PC-3 (cell line): Measurements from ENCODE around the gene KRT79. TPM values are rescaled to one million over a fixed set of nuclear protein-coding genes. Genes with fewer than 3 reads are reported as not detected.

Experiments
- ATAC-seq: fragments of 200-7000 bp; cut with Tn5 transposase; 2 replicates; pipeline ENCODE4 v1.9.1; 2020; ENCODE audit warnings: mild to moderate bottlenecking, moderate library complexity
- BruUV-seq: library from RNA; stranded (reverse); fragments of 400-500 nt; replicated peaks from 2 replicates; lab custom pipeline; 2021; lab: Mats Ljungman, UMichigan
- CTCF ChIA-PET: fragments of 300-600 bp; sonication (Branson Sonifier 250); formaldehyde crosslinking; loops from one replicate; lab custom pipeline; 2022; ENCODE audit warnings: antibody characterized with exemption; lab: Charles Lee
- POLR2A ChIA-PET: fragments of 300-600 bp; sonication (Branson Sonifier 250); formaldehyde crosslinking; loops from one replicate; lab custom pipeline; 2022; ENCODE audit warnings: antibody characterized with exemption; ENCODE audit not compliant: unreplicated experiment; lab: Charles Lee
- DNase-seq: peaks from one replicate; pipeline ENCODE4 v3.0.0-alpha.2; 2015
- H2AFZ ChIP-seq: fragments of 300-600 bp; sonication (generic); 2 replicates; pipeline ENCODE4 v1.6.0; 2016; ENCODE audit warnings: antibody characterized with exemption, low read length
- H3F3A ChIP-seq: fragments of 300-600 bp; sonication (generic); one replicate; pipeline ENCODE4 v1.6.0; 2017; ENCODE audit warnings: antibody characterized with exemption, low read length, control low read depth, mild to moderate bottlenecking; ENCODE audit not compliant: unreplicated experiment
- H3K27ac ChIP-seq: fragments of 300-600 bp; sonication (generic); 2 replicates; pipeline ENCODE4 v1.5.1; 2016; ENCODE audit warnings: mild to moderate bottlenecking, low read length
- H3K27me3 ChIP-seq: fragments of 300-600 bp; sonication (generic); 2 replicates; pipeline ENCODE4 v1.6.1; 2016; ENCODE audit warnings: low read length, mixed read lengths
- H3K36me3 ChIP-seq: fragments of 300-600 bp; sonication (generic); 2 replicates; pipeline ENCODE4 v1.6.1; 2016; ENCODE audit warnings: low read depth, mixed run types, low read length, mixed read lengths
- H3K4me1 ChIP-seq: fragments of 300-600 bp; sonication (generic); 2 replicates; pipeline ENCODE4 v1.5.1; 2016; ENCODE audit warnings: low read length; ENCODE audit not compliant: insufficient read depth
- H3K4me2 ChIP-seq: fragments of 300-600 bp; sonication (generic); 2 replicates; pipeline ENCODE4 v1.6.0; 2016; ENCODE audit warnings: low read length
- H3K4me3 ChIP-seq: fragments of 300-600 bp; sonication (generic); 2 replicates; pipeline ENCODE4 v1.5.1; 2016; ENCODE audit warnings: mild to moderate bottlenecking, low read length, mixed read lengths
- H3K79me2 ChIP-seq: fragments of 300-600 bp; sonication (generic); 2 replicates; pipeline ENCODE4 v1.6.1; 2017; ENCODE audit warnings: low read length, mixed read lengths
- H3K9ac ChIP-seq: fragments of 300-600 bp; sonication (generic); 2 replicates; pipeline ENCODE4 v1.6.0; 2016; ENCODE audit warnings: mild to moderate bottlenecking, low read length
- H3K9me2 ChIP-seq: fragments of 300-600 bp; sonication (generic); replicated peaks from 2 replicates; pipeline ENCODE4 v1.6.1; 2016; ENCODE audit warnings: mixed run types, low read length, mixed read lengths
- H3K9me3 ChIP-seq: fragments of 300-600 bp; sonication (generic); 2 replicates; pipeline ENCODE4 v1.6.1; 2016; ENCODE audit warnings: low read length, mixed read lengths
- H4K20me1 ChIP-seq: fragments of 300-600 bp; sonication (generic); 2 replicates; pipeline ENCODE4 v1.6.1; 2016; ENCODE audit warnings: low read length, mixed read lengths
- CTCF ChIP-seq: fragments of 300-600 bp; sonication (generic); conservative IDR thresholded peaks from 2 replicates; pipeline ENCODE4 v1.5.1; 2017; ENCODE audit warnings: antibody characterized with exemption, low read depth, mild to moderate bottlenecking, low read length
- EZH2 ChIP-seq: fragments of 300-600 bp; sonication (generic); IDR thresholded peaks from one replicate; pipeline ENCODE4 v1.6.1; 2017; ENCODE audit warnings: antibody characterized with exemption, mild to moderate bottlenecking, low read length; ENCODE audit not compliant: unreplicated experiment
- EZH2phosphoT487 ChIP-seq: fragments of 300-600 bp; sonication (generic); IDR thresholded peaks from 2 replicates; pipeline ENCODE4 v1.6.1; 2018; ENCODE audit warnings: mild to moderate bottlenecking, antibody characterized with exemption, low read length, borderline replicate concordance
- intact Hi-C: fragments of 100-400 bp; cut with micrococcal nuclease; formaldehyde crosslinking; loops from 2 replicates; pipeline ENCODE4 v1.9.0; 2023
- total RNA-seq: library from RNA; depleted of rRNA; stranded (reverse); fragments of >200 nt; gene quantifications from 2 replicates; pipeline ENCODE4 v1.2.3, GENCODE V29; 2014

The KRT79 gene
- total RNA-seq, 1 experiment from 2014 or later = not detected

- H2AFZ ChIP-seq = no peak overlapping the region
- ATAC-seq = no peak
- H3K36me3 ChIP-seq = no peaks in the 10 kb centered on the region
- ChIA-PET CTCF (no interaction called here), POLR2A (no interaction called here)
- no peak overlapping the region for H3K27ac ChIP-seq
- no peak overlapping the region for H3K9ac ChIP-seq
- H3K4me1 ChIP-seq = peaks cover 14% of the 10 kb centered on the region
- H3K27me3 ChIP-seq = no peaks in the 10 kb centered on the region; the same call in 1 of the 2 replicates
- H3F3A ChIP-seq = no peaks in the 10 kb centered on the region
- H4K20me1 ChIP-seq = no peaks in the 10 kb centered on the region
- H3K79me2 ChIP-seq = no peaks in the 10 kb centered on the region
- intact Hi-C loops = no loop called here
- TF ChIP-seq EZH2 = no peak
- no peak for TF ChIP-seq CTCF
- no peak for TF ChIP-seq EZH2phosphoT487
- no peak for DNase-seq
- H3K9me2 ChIP-seq = no peaks in the 10 kb centered on the region
- no TSS peak for BruUV-seq
- H3K4me3 ChIP-seq = no peak overlapping the region
- no peak overlapping the region for H3K4me2 ChIP-seq
- no peaks in the 10 kb centered on the region for H3K9me3 ChIP-seq
Observed at GRCh38 chr12:52812749-52813148, 21.4 kb downstream of the KRT79 start.

DNA sequence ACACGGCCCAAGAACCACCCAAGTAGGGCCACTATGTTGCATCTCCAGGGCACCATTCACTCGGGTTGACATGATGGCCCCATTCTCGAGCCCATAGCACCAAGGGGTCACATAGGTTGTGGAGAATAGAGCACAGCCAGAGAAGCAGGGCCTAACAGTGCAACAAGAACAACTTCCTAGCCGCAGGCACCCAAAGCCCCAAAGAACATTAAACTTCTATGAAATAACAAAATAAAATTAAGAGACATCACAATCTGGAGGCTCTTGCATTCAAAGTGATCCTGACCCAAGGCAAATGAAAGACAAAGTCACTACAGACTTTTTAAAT is 22.1 kb downstream of the KRT79 start:
- ChIA-PET POLR2A (no interaction called here), CTCF (interaction anchor here (0.6 kb wide), 1 partner anchor 69 kb away, joined by 3 read pairs; no protein-coding TSS in a partner anchor)
- Histone ChIP-seq H3K27me3 (no peaks in the 10 kb centered on the region), H3K36me3 (no peaks in the 10 kb centered on the region), H3F3A (no peaks in the 10 kb centered on the region), H3K4me2 (no peak overlapping the region), H3K4me3 (no peak overlapping the region), H3K9ac (no peak overlapping the region), H3K27ac (no peak overlapping the region), H2AFZ (no peak overlapping the region), H3K79me2 (no peaks in the 10 kb centered on the region), H3K4me1 (peaks cover 14% of the 10 kb centered on the region), H4K20me1 (no peaks in the 10 kb centered on the region), H3K9me2 (no peaks in the 10 kb centered on the region), H3K9me3 (no peaks in the 10 kb centered on the region)
- TF ChIP-seq CTCF (no peak), EZH2 (no peak), EZH2phosphoT487 (no peak)
- DNase-seq (no peak), ATAC-seq (no peak)
- BruUV-seq = no TSS peak
- intact Hi-C loops = no loop called here

GRCh38 chr12:52811191-52812072 is 22.7 kb downstream of the KRT79 start:
- intact Hi-C loops = no loop called here
- no peaks in the 10 kb centered on the region for H3F3A ChIP-seq
- BruUV-seq = no TSS peak
- POLR2A ChIA-PET = no interaction called here
- H3K4me1 ChIP-seq = peaks cover 14% of the 10 kb centered on the region
- H3K4me2 ChIP-seq = no peak overlapping the region
- H3K9me2 ChIP-seq = no peaks in the 10 kb centered on the region
- TF ChIP-seq EZH2phosphoT487 (no peak), CTCF (no peak), EZH2 (no peak)
- no peaks in the 10 kb centered on the region for H4K20me1 ChIP-seq
- ATAC-seq = no peak
- no peak overlapping the region for H3K4me3 ChIP-seq
- H3K79me2 ChIP-seq = no peaks in the 10 kb centered on the region
- no peaks in the 10 kb centered on the region for H3K9me3 ChIP-seq
- H2AFZ ChIP-seq = no peak overlapping the region
- H3K27ac ChIP-seq = no peak overlapping the region
- no peaks in the 10 kb centered on the region for H3K27me3 ChIP-seq
- CTCF ChIA-PET = interaction anchor here (0.6 kb wide), 1 partner anchor 69 kb away, joined by 3 read pairs; no protein-coding TSS in a partner anchor
- DNase-seq = no peak
- no peak overlapping the region for H3K9ac ChIP-seq
- H3K36me3 ChIP-seq = no peaks in the 10 kb centered on the region
